ENCODE results near the gene BTN1A1.

GRCh38 chr6:26516481-26517427 is 16.7 kb downstream of the BTN1A1 start:
- TF ChIP-seq, protein P1, sequence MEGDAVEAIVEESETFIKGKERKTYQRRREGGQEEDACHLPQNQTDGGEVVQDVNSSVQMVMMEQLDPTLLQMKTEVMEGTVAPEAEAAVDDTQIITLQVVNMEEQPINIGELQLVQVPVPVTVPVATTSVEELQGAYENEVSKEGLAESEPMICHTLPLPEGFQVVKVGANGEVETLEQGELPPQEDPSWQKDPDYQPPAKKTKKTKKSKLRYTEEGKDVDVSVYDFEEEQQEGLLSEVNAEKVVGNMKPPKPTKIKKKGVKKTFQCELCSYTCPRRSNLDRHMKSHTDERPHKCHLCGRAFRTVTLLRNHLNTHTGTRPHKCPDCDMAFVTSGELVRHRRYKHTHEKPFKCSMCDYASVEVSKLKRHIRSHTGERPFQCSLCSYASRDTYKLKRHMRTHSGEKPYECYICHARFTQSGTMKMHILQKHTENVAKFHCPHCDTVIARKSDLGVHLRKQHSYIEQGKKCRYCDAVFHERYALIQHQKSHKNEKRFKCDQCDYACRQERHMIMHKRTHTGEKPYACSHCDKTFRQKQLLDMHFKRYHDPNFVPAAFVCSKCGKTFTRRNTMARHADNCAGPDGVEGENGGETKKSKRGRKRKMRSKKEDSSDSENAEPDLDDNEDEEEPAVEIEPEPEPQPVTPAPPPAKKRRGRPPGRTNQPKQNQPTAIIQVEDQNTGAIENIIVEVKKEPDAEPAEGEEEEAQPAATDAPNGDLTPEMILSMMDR (IDR thresholded peaks at IDR 0.05): no peak
- TF ChIP-seq EP300 (IDR thresholded peaks at IDR 0.05; ENCODE audit: low read depth) (no peak), POLR2AphosphoS5 (IDR thresholded peaks at IDR 0.05) (no peak), POLR2A (IDR thresholded peaks at IDR 0.05) (no peak)

Measured in transverse colon (tissue), 4 donors.